K562 (cell line): ENCODE data around the gene RNF34. TPM values are rescaled to one million over a fixed set of nuclear protein-coding genes. Genes with fewer than 3 reads are reported as not detected.

Experiments used
- ATAC-seq: fragments of 200-7000 bp; cut with Tn5 transposase; 3 replicates; pipeline ENCODE4 v1.9.1; 2020; ENCODE audit warnings: moderate library complexity
- BruUV-seq: library from RNA; stranded (reverse); fragments of 400-500 nt; replicated peaks from 2 replicates; lab custom pipeline; 2021; lab: Mats Ljungman, UMichigan
- CTCF ChIA-PET: fragments of 300-600 bp; formaldehyde crosslinking; extraction: SDS; loops from one replicate; lab custom pipeline; 2021; ENCODE audit warnings: low intra/inter-chr PET ratio; lab: Yijun Ruan, JAX
- POLR2A ChIA-PET: fragments of 300-600, 350-650 bp; sonication (Branson Sonifier 250); formaldehyde crosslinking; extraction: SDS; loops from one replicate; lab custom pipeline; 2021; ENCODE audit warnings: antibody characterized with exemption, inconsistent platforms; lab: Yijun Ruan, JAX
- DNase-seq, 4 experiments: peaks; one replicate each; pipeline versions ENCODE4 v3.0.0 to v3.0.0-alpha.2; 2011 to 2018; ENCODE audit warnings: low spot score in 3 of 4, mixed read lengths in 3 of 4; ENCODE audit errors: extremely low read depth in 1 of 4
- FAIRE-seq: peaks from 2 replicates; lab custom pipeline; 2011; peaks lifted over from hg19 to GRCh38; lab: Jason Lieb, UNC
- H2AFZ ChIP-seq: 2 replicates; pipeline ENCODE4 v1.6.0; 2011; ENCODE audit warnings: low read depth, low read length, control low read depth, inconsistent platforms
- H3K27ac ChIP-seq: fragments of 200-600 bp; 3 replicates; pipeline ENCODE4 v1.8.0; 2011; ENCODE audit warnings: low read depth, mild to moderate bottlenecking, control low read depth, inconsistent platforms, low read length, moderate library complexity, mixed read lengths; ENCODE audit errors: extremely low read depth
- H3K27me3 ChIP-seq, 2 experiments: fragments of 300-600 bp in 1 of 2; 2 replicates in 1 of 2; 3 replicates in 1 of 2; pipeline versions ENCODE4 v1.6.0 to v1.8.0; 2011; ENCODE audit warnings: inconsistent platforms in 2 of 2, low read length in 2 of 2, mild to moderate bottlenecking in 1 of 2, mixed read lengths in 1 of 2, moderate library complexity in 1 of 2; ENCODE audit not compliant: control insufficient read depth in 2 of 2, insufficient read depth in 2 of 2
- H3K36me3 ChIP-seq: fragments of 300-600 bp; 3 replicates; pipeline ENCODE4 v1.8.0; 2011; ENCODE audit warnings: mild to moderate bottlenecking, low read length, inconsistent platforms; ENCODE audit not compliant: control insufficient read depth, insufficient read depth
- H3K4me1 ChIP-seq, 2 experiments: fragments of 200-600 bp in 1 of 2; replicated peaks in 1 of 2; 2 replicates in 1 of 2; 3 replicates in 1 of 2; pipeline versions ENCODE4 v1.5.1 to v1.8.0; 2011; ENCODE audit warnings: inconsistent platforms in 2 of 2, low read length in 2 of 2, mild to moderate bottlenecking in 1 of 2, mixed read lengths in 1 of 2, moderate library complexity in 1 of 2; ENCODE audit not compliant: control insufficient read depth in 2 of 2, insufficient read depth in 2 of 2
- H3K4me2 ChIP-seq: 2 replicates; pipeline ENCODE4 v1.6.1; 2011; ENCODE audit warnings: low read length, control low read depth, inconsistent platforms, mixed read lengths; ENCODE audit not compliant: insufficient read depth
- H3K4me3 ChIP-seq: fragments of 200-600 bp; sonication (generic), shearing (Covaris generic); 2 replicates; pipeline ENCODE4 v1.5.1; 2016; ENCODE audit warnings: control low read depth, inconsistent platforms
- H3K79me2 ChIP-seq: fragments of 200-600 bp; 3 replicates; pipeline ENCODE4 v1.8.0; 2011; ENCODE audit warnings: low read length, inconsistent platforms; ENCODE audit not compliant: control insufficient read depth, insufficient read depth
- H3K9ac ChIP-seq, 2 experiments: 2 replicates each; pipeline versions ENCODE4 v1.6.0 to v1.6.1; 2011; ENCODE audit warnings: low read depth in 2 of 2, low read length in 2 of 2, control low read depth in 1 of 2, inconsistent platforms in 1 of 2, mild to moderate bottlenecking in 1 of 2, mixed read lengths in 1 of 2; ENCODE audit not compliant: insufficient read depth in 1 of 2
- H3K9me1 ChIP-seq: one replicate; pipeline ENCODE4 v1.6.0; 2011; ENCODE audit warnings: inconsistent platforms, mild to moderate bottlenecking, low read length, moderate library complexity; ENCODE audit not compliant: control insufficient read depth, insufficient read depth
- H3K9me3 ChIP-seq: replicated peaks from 2 replicates; pipeline ENCODE4 v1.5.1; 2011; ENCODE audit warnings: low read depth, low read length, inconsistent platforms; ENCODE audit not compliant: control insufficient read depth, insufficient read depth
- H4K20me1 ChIP-seq: replicated peaks from 2 replicates; pipeline ENCODE4 v1.6.1; 2011; ENCODE audit warnings: low read length, inconsistent platforms, mixed read lengths; ENCODE audit not compliant: control insufficient read depth, insufficient read depth
- MTA1 ChIP-seq: fragments of 450-650 bp; IDR thresholded peaks from 2 replicates; pipeline ENCODE4 v1.6.1; 2017; ENCODE audit warnings: borderline replicate concordance
- TCF3 ChIP-seq: sonication (generic); formaldehyde crosslinking; IDR thresholded peaks from 2 replicates; pipeline ENCODE4 v1.4.0; 2020; ENCODE audit warnings: mild to moderate bottlenecking, missing genetic modification reagents
- WGBS: fragments of 100-300 bp; shearing (Covaris generic); methylation state at CpG from one replicate; pipeline ENCODE4 v1.1.6; 2016; ENCODE audit warnings: low coverage, mixed read lengths; ENCODE audit not compliant: insufficient coverage; ENCODE audit errors: missing lambda C conversion rate; 5-methylcytosine and 5-hydroxymethylcytosine counted together
- in situ Hi-C: fragments of 300-500 bp; cut with MboI; formaldehyde crosslinking; loops from 4 replicates; pipeline ENCODE4 v1.15.0; 2018; ENCODE audit warnings: inconsistent platforms, mixed read lengths
- intact Hi-C: fragments of 100-400 bp; cut with micrococcal nuclease; formaldehyde crosslinking; loops from 2 replicates; pipeline ENCODE4 v1.14.2; 2022
- polyA plus RNA-seq, 8 experiments: library from polyadenylated mRNA; depleted of rRNA in 4 of 8; stranded (reverse) in 5 of 8; unstranded in 3 of 8; fragments of >200 nt; fragmentation: Nextera tagmentation in 2 of 8; fragmentation: Illumina TruSeq in 1 of 8; extraction: Ambion mirVana in 2 of 8; extraction: Trizol in 1 of 8; gene quantifications; 2 replicates each; pipeline versions ENCODE4 v1.2.1 to v1.2.3, GENCODE V29; 2011 to 2014; ENCODE audit warnings: inconsistent platforms in 1 of 8, missing spikeins in 1 of 8
- total RNA-seq, 7 experiments: library from RNA; depleted of rRNA in 6 of 7; stranded (reverse); fragments of >200 nt in 6 of 7; fragmentation: Illumina TruSeq in 2 of 7; extraction: Trizol in 2 of 7; gene quantifications; 2 replicates each; pipeline versions ENCODE4 v1.2.1 to v1.2.3, GENCODE V29; 2011 to 2021; ENCODE audit warnings: low replicate concordance in 1 of 7
- TF ChIP-seq, protein P1 (sequence below): IDR thresholded peaks from 2 replicates; pipeline ENCODE4 v1.6.1; 2016; ENCODE audit warnings: missing genetic modification characterization, missing compliant biosample characterization

The RNF34 gene
- total and polyA plus RNA-seq, 9 of the 15 experiments (the other 6 are each of a cell fraction or from before 2014, with no cell fraction given), result 41.7 to 88.9 (median 54.1) TPM

DNA sequence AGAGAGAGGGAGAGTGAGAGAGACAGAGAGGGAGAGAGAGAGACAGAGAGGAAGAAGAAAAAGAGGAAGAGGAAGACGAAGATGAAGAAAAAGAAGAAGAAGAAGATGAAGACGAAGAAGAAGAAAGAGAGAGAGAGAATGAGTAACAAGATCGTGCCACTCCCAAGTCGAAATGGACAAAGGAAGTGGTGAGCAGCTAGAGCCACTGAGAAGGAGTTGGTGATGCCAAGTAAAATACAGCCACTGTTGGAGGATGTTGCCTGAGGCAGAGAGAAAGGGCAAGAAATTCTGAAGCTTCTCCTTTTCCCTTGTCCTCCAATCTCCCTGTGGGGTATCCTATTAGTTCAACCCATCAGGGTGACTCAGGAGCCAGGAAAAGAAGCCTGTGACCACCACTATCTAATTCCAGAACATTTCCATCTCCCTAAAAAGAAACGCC lies 35.2 kb upstream of the RNF34 start:
- no peak for FAIRE-seq
- in situ Hi-C loops, result no loop called here
- POLR2A ChIA-PET, result interaction anchor here (3.0 kb wide), 1 partner anchor 13 kb away, joined by 19 read pairs; the partner anchor contains the start of gene ANAPC5

More for the DNA sequence above, 35.2 kb upstream of the RNF34 start:
- Histone ChIP-seq H3K36me3 (no peaks in the 10 kb centered on the region), H3K4me1 (peaks cover 0 to 8% of the 10 kb centered on the region in 2 experiments; a peak in 3 of 5 replicates)
- BruUV-seq, result no TSS peak
- CTCF ChIA-PET, result no interaction called here
- TF ChIP-seq TCF3 (CRISPR knock-in tag) (no peak), MTA1 (0 out of 2 replicates have a peak, but pooled peaks have one; percentile 33)
- TF ChIP-seq, protein P1, sequence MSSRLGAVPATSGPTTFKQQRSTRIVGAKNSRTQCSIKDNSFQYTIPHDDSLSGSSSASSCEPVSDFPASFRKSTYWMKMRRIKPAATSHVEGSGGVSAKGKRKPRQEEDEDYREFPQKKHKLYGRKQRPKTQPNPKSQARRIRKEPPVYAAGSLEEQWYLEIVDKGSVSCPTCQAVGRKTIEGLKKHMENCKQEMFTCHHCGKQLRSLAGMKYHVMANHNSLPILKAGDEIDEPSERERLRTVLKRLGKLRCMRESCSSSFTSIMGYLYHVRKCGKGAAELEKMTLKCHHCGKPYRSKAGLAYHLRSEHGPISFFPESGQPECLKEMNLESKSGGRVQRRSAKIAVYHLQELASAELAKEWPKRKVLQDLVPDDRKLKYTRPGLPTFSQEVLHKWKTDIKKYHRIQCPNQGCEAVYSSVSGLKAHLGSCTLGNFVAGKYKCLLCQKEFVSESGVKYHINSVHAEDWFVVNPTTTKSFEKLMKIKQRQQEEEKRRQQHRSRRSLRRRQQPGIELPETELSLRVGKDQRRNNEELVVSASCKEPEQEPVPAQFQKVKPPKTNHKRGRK (tag), result peak; percentile 74
- TF ChIP-seq, all 486 proteins: peak for 2
- Histone ChIP-seq H3K9me1 (no peaks in the 10 kb centered on the region), H2AFZ (peak overlapping the region; percentile 59), H3K27me3 (no peaks in the 10 kb centered on the region), H3K4me3 (no peak overlapping the region), H3K9ac (no peak overlapping the region), H3K79me2 (no peaks in the 10 kb centered on the region), H3K4me2 (no peak overlapping the region), H3K9me3 (no peaks in the 10 kb centered on the region), H4K20me1 (no peaks in the 10 kb centered on the region), H3K27ac (no peak overlapping the region)
- ATAC-seq, result no peak
- DNase-seq, result no peak
- intact Hi-C loops, result no loop called here
- 4% methylated on average over 5 of the region's 5 CpGs for WGBS
